LoVo (cell line): ENCODE data around the gene STRIP2.
A peak's percentile ranks its signal among the peaks of the same experiment; 100 is the strongest.
"Not testable (repeated sequence)": the region's sequence is repeated elsewhere in the genome, so short reads cannot be mapped to it uniquely, and the experiment has no call there.

Experiments used
- DNase-seq: peaks from one replicate; pipeline ENCODE4 v3.0.0-alpha.2; 2016; ENCODE audit warnings: low spot score

The STRIP2 gene, protein sequence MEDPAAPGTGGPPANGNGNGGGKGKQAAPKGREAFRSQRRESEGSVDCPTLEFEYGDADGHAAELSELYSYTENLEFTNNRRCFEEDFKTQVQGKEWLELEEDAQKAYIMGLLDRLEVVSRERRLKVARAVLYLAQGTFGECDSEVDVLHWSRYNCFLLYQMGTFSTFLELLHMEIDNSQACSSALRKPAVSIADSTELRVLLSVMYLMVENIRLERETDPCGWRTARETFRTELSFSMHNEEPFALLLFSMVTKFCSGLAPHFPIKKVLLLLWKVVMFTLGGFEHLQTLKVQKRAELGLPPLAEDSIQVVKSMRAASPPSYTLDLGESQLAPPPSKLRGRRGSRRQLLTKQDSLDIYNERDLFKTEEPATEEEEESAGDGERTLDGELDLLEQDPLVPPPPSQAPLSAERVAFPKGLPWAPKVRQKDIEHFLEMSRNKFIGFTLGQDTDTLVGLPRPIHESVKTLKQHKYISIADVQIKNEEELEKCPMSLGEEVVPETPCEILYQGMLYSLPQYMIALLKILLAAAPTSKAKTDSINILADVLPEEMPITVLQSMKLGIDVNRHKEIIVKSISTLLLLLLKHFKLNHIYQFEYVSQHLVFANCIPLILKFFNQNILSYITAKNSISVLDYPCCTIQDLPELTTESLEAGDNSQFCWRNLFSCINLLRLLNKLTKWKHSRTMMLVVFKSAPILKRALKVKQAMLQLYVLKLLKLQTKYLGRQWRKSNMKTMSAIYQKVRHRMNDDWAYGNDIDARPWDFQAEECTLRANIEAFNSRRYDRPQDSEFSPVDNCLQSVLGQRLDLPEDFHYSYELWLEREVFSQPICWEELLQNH

DNA sequence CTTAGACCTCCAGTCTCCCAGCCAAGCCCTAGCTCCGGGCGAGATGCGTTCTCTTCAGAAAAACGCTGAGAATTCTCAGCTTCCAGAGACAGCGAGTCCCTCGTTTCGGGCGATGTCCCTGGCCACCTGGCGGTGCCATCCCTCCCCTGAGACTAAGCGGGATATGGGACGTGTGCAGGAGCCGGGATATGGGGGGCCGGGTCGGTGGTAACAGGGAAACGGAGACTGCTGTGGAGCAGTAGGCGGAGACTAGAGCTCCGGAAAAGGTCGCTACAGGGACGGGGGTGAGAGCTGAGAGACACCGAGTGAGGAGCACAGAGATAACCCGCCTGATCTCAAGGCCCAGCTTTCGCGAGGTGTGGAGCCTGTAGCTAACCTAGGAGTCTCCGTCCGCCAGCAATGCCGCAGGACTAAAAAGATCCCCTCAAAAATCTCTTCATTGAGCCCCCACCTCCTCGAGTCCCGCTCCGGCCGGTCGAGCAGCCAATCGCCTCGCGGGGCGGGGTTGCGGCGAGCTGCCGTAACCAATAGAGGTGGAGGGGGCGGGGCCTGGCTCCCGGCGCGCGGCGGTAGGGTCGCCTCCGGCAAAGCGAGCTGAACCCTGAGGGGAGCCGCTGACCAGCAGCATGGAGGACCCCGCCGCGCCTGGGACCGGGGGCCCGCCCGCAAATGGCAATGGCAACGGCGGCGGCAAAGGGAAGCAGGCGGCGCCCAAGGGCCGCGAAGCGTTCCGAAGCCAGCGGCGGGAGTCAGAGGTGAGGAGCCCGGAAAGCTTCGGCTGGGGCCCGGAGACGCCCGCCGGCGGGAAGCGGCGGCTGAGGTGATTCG is at the start of gene STRIP2:
Gene STRIP2, plus strand, starts transcription at position 586 of the 828 bp plus-strand sequence. Its CDS starts 41 bp downstream, at position 627.
- DNase-seq: peak; percentile 95

DNA sequence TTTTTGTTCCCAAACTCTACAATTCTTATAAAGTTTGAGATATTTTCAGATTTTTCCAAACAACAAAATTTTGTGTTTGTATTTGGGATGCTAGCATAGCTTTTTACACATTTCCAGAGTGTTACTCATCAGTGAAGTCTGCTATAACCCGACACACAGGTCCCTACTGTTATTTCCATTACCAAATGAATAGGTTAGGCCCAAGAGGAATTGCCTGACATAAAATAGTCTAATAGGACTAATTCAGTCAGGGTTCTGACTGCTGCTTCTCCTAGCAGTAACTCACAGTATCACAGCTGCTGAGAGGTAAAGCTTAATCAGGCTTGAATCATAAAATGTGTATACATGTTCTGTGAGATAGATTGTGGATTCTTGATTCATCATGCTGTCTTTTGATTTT is 49.1 kb upstream of the STRIP2 start:
- DNase-seq: no peak

DNA sequence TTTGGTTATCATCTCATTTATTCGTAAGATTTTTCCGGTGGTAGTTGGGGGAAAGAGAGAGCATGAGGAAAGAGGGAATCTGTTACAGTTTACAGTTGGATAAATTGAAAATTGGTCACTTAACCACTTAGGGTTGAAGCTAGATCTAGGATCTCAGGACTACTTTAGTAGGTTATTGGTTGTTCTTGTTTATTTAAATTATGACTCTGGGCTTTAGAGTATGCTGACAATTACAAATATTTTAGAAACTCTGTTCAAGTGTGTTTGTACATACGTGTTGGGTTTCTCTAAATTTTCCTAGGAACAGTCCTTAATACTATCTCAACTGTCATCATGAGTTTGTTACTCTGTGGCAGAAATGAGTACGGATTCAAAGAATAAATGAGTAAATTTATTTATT is 48.6 kb upstream of the STRIP2 start:
- DNase-seq: no peak

DNA sequence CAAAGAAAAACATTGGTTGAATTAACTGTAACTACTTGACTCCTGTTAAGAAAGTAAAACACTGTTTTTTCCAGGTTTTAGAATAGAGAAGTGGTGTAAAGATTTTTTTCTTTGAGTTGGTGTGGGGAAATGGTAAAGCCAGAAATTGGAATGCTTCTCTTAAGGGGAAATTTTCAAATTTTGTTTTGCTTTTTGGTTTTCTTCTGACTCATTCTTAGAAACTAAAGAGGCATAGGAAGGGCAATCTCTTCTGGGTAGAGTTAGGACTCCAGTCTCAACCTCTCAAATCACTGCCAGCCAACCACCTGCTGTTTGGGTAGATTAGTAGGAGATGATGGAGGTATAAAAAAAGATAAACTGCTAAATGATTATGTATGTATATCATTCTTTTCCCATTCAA is 47.7 kb upstream of the STRIP2 start:
- no peak for DNase-seq

DNA sequence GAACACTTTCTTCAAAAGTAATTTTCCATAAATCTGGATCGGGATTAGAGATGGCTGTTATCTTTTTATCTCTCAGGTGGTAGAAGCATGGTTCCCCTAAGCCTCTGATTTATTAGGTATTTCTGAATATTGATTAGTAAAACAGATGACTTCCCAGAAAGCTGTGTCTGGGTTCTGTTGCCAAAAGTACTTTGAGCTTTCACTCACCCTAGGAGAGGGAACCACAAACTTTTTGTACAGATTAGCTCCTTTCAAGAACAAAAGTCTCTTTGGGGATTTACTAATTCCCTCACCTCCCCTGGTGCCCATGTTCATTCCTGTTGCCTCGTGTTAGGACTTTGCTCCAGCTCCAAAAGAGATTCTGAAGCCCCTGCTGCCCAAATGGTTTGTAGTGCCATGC is 46.7 kb upstream of the STRIP2 start:
- no peak for DNase-seq

DNA sequence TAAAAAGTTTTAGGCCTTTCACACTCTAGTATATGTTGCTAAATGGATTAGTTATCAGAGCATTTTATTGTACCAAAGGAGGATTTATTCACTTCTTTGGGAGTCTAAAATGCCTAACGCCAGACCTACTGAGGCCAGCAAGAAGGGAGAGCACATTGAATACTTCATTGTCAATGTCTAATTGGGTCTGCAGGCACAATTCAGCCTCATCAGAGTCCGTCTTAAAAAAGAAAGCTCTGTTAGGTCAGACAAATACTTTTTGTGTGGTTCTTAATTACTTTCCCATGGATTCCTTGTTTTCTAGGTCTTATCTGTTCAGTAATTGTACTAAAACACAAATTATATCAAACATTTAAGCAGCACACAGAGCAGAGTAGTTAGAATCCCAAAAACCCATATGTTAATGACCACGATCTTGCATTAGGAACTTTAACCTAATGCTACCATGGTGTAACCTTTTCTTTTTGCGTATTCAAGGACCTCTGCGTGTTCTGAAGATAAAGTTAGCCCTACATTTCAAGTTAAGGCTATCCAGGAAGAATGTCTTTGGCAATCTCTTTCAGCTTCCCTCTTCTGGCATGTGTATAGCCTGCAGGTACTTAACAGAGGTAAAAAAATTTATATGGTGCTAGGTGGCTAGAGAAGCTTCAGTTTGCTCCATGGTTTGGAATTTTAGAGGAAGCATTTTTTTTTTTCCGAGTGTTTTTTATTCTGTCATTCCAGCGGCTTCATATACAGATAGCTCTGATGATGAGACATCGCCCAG is 45.7 kb upstream of the STRIP2 start:
- no peak for DNase-seq

DNA sequence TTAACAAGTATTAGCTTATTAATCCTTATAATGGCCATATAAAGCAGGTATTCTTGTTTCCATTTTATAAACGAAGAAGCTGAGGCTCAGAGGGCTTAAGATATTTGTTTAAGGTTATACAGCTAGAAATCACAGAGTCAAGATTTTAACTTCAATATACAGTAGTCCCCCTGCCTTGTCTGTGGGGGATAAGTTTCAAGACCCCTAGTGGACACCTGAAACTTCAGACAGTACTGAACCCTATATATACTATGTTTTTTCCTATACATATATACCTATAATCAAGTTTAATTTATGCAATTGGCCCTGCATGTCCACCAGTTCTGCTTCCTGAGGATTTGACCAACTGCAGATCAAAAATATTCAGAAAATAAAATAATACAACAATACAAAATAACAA is 44.4 kb upstream of the STRIP2 start:
- DNase-seq: no peak

DNA sequence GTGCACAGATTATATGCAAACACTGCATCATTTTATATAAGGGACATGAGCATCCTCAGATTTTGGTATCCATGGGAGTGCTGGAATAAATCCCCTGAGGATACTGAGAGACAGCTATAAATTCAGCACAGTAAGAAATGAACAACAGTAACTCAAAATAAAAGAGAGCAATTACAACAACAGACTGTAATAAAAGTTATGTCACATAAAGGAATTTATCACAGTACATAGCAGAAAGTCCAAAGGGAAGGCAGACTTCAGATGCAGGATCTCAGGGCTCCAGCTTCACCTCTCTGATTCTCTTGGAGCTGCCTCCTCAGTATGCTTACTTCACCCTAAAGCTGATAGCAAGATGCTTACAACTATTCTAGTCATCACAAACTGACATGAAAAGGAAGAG is 43.9 kb upstream of the STRIP2 start:
- DNase-seq: no peak

DNA sequence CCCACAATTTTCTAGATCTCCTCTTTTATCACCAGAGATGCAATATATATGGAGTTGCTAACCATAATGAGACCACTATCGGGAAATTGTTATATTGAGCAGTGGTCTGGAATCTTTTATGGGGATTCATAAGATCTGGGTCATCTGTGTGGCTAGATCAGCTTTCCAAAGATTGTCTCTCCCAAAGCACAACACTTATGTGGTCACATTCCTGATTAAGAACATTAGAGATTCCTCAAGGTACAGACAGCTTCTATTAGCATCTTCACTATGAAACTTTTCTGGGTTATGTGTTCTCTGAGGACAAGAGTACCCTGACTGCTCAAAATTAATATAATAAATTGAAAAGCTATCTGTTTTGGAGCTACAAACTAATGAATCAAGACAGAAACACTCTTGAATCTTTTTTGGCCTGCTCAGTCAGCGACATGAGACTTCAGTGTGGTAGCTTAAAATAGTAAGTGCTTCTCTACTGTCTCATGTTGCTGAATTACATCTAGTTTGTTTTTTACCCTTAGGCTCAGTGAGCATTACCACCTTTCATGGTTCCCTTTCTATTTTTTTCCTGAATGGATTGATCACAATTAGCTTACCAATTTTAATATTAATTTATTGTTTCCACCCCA is 42.6 kb upstream of the STRIP2 start:
- no peak for DNase-seq

DNA sequence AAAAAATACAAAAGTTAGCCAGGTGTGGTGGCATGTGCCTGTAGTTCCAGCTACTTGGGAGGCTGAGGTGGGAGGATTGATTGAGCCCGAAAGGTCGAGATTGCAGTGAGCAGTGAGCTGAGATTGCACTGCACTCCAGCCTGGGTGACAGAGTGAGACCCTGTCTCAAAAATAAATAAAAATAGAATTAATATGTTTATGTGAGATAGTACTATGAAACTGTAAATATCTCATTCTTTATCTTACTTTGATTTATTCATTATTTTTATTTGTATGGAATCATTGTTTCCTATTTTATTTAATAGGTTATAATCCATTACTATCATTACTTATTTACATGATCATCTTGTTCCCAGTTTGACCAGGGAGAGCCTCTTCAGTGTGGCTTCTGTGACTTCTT is 41.0 kb upstream of the STRIP2 start:
- no peak for DNase-seq

DNA sequence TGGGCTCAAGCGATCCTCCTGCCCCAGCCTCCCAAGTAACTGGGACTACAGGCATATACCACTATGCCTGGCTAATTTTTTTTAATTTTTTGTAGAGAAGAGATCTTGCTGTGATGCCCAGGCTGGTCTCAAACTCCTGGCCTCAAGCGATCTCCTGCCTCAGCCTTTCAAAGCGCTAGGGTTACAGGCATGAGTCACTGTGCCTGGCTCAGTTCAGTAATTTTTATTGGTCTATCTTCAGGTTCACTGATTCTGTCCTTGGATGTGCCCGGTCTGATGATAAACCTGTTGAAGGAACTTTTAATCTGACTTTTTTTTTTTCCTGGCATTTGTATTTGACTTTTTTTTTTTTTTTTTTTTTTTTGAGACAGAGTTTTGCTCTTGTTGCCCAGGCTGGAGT is 40.1 kb upstream of the STRIP2 start:
- no peak for DNase-seq

DNA sequence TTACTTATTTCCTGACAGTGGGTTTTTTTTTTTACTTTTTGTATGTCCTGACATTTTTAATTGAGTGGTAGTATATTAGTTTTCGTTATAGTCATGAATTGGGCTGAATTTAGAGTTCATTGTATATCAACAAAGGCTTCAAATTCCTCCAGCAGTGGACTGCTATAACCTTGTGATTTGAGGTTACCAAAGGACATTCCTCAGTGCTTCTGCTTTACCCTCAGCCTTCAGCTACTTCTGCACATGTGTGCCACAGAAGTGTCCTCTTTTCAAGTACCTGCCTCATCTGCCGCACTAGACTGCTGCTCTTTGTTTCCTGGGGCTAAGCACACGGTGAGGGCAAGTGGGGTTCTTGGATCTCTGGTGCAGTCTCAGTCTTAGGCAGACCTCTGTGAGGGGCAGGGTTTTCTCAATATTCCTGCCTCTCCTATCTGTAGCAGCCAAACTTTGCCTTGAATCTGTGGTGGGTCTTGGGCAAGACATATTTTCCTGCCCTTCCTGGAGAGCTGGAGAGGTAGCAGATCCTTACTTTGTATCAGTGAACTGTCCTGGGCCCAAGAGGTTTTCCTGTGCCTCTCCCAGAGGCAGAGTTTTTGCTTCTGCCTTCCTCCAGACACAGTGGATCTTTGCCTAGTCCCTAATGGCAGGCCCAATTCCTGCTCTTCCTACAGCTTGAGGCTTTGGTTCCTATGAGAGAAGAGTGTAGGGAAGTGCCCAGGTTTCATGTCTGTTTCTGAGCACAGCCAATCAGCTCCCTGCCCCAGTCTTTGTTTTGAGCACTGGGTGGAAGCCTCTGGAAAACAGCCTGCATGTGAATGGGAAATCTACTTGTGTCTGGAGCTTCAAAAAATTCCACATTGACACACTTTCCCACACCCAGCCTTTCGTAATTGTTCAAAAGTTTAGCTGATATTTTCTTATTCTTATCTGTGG is 39.0 kb upstream of the STRIP2 start:
- no peak for DNase-seq

DNA sequence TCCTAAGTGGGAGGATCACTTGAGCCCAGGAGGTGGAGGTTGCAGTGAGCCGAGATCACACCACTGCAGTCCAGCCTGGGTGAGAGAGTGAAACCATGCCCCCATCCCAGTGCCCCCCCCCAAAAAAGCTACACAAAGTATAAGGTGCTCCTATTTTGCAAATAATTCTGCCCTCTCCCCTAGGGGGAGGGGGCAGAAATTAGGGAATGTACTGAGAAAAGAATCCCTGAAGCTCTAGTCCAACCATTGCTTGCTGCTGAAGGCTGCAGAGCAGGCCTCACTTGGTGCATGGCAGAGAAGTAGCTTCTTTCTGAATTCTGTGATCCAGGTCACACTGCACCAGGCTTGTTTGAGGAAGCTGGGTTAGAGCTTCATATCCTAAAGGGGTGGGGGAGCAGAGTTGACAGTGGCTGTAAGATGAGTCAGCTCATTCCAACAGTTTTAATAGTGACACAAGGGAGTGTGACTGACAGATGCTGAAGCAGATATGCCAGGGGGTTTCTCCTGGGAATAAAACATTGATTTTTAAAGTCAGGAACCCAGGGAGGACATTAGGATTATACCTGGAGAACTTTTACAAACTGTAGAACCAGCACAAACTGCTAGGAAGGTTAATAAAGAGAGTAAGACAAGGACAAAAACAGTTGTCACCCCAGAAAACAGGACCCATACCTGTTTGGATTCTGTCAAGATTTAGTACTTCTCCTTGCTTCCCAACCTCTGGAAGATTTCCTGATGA is 32.8 kb upstream of the STRIP2 start:
- DNase-seq: peak; percentile 23

DNA sequence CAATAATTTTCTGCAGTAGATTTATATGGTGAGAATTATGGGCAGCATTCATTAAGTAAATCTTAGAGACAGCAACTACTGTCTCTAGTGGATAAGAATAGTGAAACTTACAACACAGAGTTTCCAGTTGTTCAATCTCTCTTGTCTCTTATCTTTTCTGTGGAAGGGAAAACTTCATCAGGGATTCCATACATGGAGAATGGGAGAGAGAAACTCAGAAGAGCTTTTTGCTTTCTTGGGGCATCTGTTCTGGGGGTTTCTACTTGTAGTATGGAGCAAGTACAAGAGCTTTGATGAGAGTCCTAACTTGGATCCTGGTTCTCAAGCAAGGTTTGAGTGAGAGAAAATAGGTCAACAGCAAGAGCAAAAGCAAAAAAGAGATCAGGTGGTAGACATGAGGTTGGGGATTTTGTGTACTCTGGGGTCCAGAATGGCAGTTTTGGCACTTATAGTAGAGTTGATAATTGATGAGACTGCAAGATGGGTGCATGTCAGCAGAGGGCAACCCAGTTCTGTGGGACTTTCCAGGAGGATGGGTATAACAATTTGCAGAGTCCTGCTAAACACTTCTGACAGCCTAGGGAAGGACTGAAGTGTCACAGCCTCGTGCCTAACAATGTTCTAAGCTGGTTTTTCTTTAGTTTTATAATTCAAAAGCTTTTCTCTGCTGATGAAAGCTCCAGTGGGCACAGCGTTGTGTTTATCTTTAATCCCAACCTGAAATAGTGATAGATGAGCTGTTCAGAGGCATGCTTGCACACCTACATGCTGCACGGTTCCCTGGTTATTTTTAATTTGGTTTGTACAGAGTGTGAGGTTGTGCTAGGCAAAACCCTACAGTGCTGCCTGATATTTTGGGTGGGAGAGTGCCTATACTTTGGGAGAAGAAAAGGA is 32.0 kb upstream of the STRIP2 start:
- DNase-seq: no peak

DNA sequence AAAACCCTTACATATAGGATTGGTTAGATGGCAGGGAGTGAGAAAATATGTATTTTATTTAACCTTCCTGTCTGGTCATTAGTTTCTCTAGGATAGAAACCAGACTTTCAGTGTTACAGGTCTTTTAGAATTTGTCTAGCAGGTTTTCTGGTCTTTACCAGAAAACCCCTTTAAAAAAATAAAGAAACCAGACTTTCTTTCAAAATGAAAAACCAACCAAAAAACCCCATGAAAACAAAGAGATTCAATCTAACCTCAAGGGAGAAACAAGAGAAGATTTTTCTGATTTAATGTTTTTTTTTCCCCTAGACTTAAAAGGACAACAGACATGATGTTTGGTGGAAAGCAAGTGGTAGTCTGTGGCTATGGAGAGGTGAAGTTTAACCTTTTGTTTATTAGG is 28.7 kb upstream of the STRIP2 start:
- no peak for DNase-seq

DNA sequence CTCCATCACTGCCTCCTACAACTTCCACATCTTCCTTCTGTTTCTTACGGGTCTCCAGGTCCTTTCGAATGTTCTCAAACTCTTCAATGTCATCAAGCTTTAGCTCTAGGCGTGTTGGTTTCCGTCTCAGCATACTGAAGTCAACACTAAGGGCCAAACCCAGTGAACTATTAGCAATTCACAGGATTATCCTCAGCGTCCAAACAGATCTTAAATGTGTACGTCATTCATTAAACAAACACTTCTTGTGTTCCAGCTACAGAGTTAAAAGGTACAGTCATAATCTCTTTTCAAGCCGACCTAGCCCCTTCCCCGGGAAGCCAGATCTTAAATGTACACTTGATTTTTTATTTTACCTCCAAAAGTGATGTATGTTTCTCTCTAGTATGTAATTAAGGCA is 24.0 kb upstream of the STRIP2 start:
- DNase-seq: not testable (repeated sequence)

DNA sequence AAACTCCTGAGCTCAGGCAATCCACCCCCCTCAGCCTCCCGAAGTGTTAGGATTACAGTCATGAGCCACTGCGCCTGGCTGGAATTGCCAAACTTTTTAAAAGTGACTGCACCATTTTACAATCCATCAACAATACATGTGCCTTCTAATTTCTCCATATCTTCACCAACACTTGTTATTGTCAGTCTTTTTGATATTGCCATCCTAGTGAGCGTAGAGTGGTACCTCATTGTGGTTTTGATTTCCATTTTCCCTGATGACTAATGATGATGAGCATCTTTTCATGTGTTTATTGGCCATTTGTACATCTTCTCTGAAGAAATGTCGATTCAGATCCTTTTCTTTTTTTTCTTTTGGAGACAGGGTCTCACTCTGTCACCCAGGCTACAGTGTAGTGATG is 21.7 kb upstream of the STRIP2 start:
- DNase-seq: no peak

DNA sequence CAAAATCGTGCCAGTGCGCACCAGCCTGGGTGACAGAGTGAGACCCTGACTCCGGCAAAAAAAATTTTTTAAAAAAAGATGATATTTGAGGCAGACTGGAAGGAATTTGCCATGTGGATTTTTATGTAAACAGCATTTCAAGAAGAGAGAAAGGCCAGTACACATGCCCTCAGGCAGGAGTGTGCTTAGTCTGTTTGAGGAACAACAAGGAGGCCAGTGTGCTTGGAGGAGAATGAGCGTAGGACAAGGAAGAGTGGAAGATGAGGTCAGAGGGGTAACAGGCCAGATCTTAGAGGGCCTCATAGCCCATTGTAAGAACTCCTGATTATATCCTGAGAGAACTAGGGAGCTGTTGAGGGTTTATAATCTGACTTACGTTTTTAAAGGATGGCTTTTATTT is 17.2 kb upstream of the STRIP2 start:
- no peak for DNase-seq
